ENCODE results near the gene COL1A1.

The COL1A1 gene

GRCh38 chr17:50185631-50186471 is 15.6 kb downstream of the COL1A1 start:
- DNase-seq: no peak

- peak; percentile 82 to 90 for DNase-seq
Observed at GRCh38 chr17:50184611-50185398, 16.6 kb downstream of the COL1A1 start.

GRCh38 chr17:50184064-50184463 is 17.4 kb downstream of the COL1A1 start:
- DNase-seq: peak; percentile 6 to 23

- peak; percentile 90 to 93 for DNase-seq
Observed at GRCh38 chr17:50183421-50183994, 17.9 kb downstream of the COL1A1 start.

GRCh38 chr17:50182783-50183420 is 18.5 kb downstream of the COL1A1 start:
- no peak for DNase-seq

GRCh38 chr17:50181591-50182560 is 19.6 kb downstream of the COL1A1 start:
- DNase-seq: no peak

- no peak for DNase-seq
Observed at GRCh38 chr17:50181144-50181543, 20.3 kb downstream of the COL1A1 start.

GRCh38 chr17:50180620-50181019 is 20.8 kb downstream of the COL1A1 start:
- DNase-seq: no peak

GRCh38 chr17:50180111-50180510 is 21.3 kb downstream of the COL1A1 start:
- DNase-seq: no peak

- DNase-seq: no peak
Observed at GRCh38 chr17:50177983-50178834, 23.2 kb downstream of the COL1A1 start.

- no peak for DNase-seq
Observed at GRCh38 chr17:50177476-50177875, 24.0 kb downstream of the COL1A1 start.

- no peak for DNase-seq
Observed at GRCh38 chr17:50176559-50177357, 24.7 kb downstream of the COL1A1 start.

GRCh38 chr17:50175035-50175807 is 26.2 kb downstream of the COL1A1 start:
- DNase-seq: no peak

- DNase-seq: no peak
Observed at GRCh38 chr17:50174444-50174843, 27.0 kb downstream of the COL1A1 start.

GRCh38 chr17:50173335-50173941 is 28.0 kb downstream of the COL1A1 start:
- no peak for DNase-seq

- no peak for DNase-seq
Observed at GRCh38 chr17:50172936-50173334, 28.5 kb downstream of the COL1A1 start.

GRCh38 chr17:50172130-50172529 is 29.3 kb downstream of the COL1A1 start:
- no peak for DNase-seq

- DNase-seq: no peak
Observed at GRCh38 chr17:50171371-50172071, 29.9 kb downstream of the COL1A1 start.

All from AML-193 (cell line).